ENCODE data around the gene SNX13.
"Not testable (repeated sequence)": the region's sequence is repeated elsewhere in the genome, so short reads cannot be mapped to it uniquely, and the experiment has no call there.

SNX13 gene

DNA sequence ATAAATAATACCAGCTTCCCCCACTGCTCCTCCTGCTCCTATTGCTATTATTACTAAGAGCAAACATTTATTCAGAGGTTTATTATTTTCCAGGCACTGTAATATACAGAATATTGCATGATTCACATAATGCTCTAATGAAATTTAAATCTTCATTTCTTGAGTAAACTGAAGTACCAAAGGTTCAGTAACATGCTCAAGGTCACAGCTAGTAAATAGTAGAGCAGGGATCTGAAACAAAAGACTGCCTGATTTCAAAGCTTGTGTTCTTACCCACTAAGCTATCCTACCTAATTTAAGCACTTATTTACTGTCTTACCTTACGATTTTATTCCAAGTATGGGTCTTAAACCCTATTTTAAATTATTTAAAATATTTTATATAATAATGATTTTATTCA is 126.2 kb downstream of the SNX13 start:
- Histone ChIP-seq H3K27me3 (ENCODE audit: insufficient read depth, poor library complexity, severe bottlenecking) (no peaks in the 10 kb centered on the region), H3K9me3 (ENCODE audit: severe bottlenecking) (no peaks in the 10 kb centered on the region), H3K36me3 (ENCODE audit: low read depth) (peaks cover 19% of the 10 kb centered on the region), H3K27ac (ENCODE audit: poor library complexity, severe bottlenecking) (no peak overlapping the region), H3K4me3 (ENCODE audit: severe bottlenecking) (no peak overlapping the region), H3K4me1 (ENCODE audit: insufficient read depth, poor library complexity, severe bottlenecking) (no peaks in the 10 kb centered on the region)
- no peak for DNase-seq (ENCODE audit: low spot score)
- TF ChIP-seq, protein P1, sequence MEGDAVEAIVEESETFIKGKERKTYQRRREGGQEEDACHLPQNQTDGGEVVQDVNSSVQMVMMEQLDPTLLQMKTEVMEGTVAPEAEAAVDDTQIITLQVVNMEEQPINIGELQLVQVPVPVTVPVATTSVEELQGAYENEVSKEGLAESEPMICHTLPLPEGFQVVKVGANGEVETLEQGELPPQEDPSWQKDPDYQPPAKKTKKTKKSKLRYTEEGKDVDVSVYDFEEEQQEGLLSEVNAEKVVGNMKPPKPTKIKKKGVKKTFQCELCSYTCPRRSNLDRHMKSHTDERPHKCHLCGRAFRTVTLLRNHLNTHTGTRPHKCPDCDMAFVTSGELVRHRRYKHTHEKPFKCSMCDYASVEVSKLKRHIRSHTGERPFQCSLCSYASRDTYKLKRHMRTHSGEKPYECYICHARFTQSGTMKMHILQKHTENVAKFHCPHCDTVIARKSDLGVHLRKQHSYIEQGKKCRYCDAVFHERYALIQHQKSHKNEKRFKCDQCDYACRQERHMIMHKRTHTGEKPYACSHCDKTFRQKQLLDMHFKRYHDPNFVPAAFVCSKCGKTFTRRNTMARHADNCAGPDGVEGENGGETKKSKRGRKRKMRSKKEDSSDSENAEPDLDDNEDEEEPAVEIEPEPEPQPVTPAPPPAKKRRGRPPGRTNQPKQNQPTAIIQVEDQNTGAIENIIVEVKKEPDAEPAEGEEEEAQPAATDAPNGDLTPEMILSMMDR (IDR thresholded peaks at IDR 0.05; ENCODE audit: poor library complexity, severe bottlenecking): no peak
- no peak for ATAC-seq (ENCODE audit: low read depth)

DNA sequence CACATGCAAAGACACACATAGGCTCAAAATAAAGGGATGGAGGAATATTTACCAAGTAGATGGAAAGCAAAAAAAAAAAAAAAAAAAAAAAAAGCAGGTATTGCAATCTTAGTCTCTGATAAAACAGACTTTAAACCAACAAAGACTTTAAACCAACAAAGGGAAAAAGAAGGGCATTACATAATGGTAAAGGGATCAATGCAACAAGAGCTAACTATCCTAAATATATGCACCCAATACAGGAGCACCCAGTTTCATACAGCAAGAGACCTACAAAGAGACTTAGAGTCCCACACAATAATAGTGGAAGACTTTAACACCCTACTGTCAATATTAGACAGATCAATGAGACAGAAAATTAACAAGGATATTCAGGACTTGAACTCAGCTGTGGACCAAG is 131.1 kb downstream of the SNX13 start:
- not testable (repeated sequence) for H3K4me3 ChIP-seq (ENCODE audit: severe bottlenecking); H3K27ac ChIP-seq (ENCODE audit: poor library complexity, severe bottlenecking); ATAC-seq (ENCODE audit: low read depth); H3K9me3 ChIP-seq (ENCODE audit: severe bottlenecking); DNase-seq (ENCODE audit: low spot score); H3K27me3 ChIP-seq (ENCODE audit: insufficient read depth, poor library complexity, severe bottlenecking); H3K4me1 ChIP-seq (ENCODE audit: insufficient read depth, poor library complexity, severe bottlenecking)
- H3K36me3 ChIP-seq (ENCODE audit: low read depth): peaks cover 14% of the 10 kb centered on the region

DNA sequence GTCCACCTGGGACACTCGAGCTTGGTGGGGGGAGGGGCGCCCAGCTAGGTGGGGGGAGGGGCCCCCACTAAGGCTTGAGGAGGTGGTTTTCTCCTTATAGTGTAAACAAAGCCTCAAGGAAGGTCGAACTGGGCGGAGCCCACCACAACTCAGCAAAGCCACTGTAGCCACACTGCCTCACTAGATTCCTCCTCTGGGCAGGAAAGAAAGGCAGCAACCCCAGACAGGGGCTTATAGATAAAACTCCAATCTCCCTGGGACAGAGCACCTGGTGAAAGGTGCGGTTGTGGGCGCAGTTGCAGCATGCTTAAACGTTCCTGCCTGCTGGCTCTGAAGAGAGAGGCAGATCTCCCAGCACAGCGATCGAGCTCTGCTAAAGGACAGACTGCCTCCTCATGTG is 133.1 kb downstream of the SNX13 start:
- H3K36me3 ChIP-seq (ENCODE audit: low read depth): no peaks in the 10 kb centered on the region
- H3K4me3 ChIP-seq (ENCODE audit: severe bottlenecking): no peak overlapping the region
- no peaks in the 10 kb centered on the region for H3K4me1 ChIP-seq (ENCODE audit: insufficient read depth, poor library complexity, severe bottlenecking)
- ATAC-seq (ENCODE audit: low read depth) (no peak), DNase-seq (ENCODE audit: low spot score) (no peak)
- no peaks in the 10 kb centered on the region for H3K9me3 ChIP-seq (ENCODE audit: severe bottlenecking)
- TF ChIP-seq, protein P1 (IDR thresholded peaks at IDR 0.05; ENCODE audit: poor library complexity, severe bottlenecking): no peak
- H3K27me3 ChIP-seq (ENCODE audit: insufficient read depth, poor library complexity, severe bottlenecking): no peaks in the 10 kb centered on the region
- H3K27ac ChIP-seq (ENCODE audit: poor library complexity, severe bottlenecking): no peak overlapping the region

DNA sequence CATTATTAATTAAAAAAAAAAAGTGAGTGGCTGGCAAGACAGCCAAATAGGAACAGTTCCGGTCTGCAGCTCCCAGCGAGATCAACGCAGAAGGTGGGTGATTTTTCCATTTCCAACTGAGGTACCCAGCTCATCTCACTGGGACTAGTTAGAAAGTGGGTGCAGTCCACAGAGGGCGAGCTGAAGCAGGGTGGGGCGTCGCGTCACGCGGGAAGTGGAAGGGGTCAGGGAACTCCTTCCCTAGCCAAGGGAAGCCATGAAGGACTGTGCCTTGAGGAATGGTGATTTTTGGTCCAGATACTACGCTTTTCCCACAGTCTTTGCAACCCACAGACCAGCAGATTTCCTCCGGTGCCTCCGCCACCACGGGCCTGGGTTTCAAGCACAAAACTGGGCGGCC is 133.7 kb downstream of the SNX13 start:
- Histone ChIP-seq H3K27me3 (ENCODE audit: insufficient read depth, poor library complexity, severe bottlenecking) (no peaks in the 10 kb centered on the region), H3K4me3 (ENCODE audit: severe bottlenecking) (no peak overlapping the region), H3K9me3 (ENCODE audit: severe bottlenecking) (no peaks in the 10 kb centered on the region), H3K36me3 (ENCODE audit: low read depth) (no peaks in the 10 kb centered on the region; the same call in 1 of the 2 replicates), H3K27ac (ENCODE audit: poor library complexity, severe bottlenecking) (no peak overlapping the region), H3K4me1 (ENCODE audit: insufficient read depth, poor library complexity, severe bottlenecking) (no peaks in the 10 kb centered on the region)
- DNase-seq (ENCODE audit: low spot score) (no peak), ATAC-seq (ENCODE audit: low read depth) (no peak)
- TF ChIP-seq, protein P1 (IDR thresholded peaks at IDR 0.05; ENCODE audit: poor library complexity, severe bottlenecking): no peak

DNA sequence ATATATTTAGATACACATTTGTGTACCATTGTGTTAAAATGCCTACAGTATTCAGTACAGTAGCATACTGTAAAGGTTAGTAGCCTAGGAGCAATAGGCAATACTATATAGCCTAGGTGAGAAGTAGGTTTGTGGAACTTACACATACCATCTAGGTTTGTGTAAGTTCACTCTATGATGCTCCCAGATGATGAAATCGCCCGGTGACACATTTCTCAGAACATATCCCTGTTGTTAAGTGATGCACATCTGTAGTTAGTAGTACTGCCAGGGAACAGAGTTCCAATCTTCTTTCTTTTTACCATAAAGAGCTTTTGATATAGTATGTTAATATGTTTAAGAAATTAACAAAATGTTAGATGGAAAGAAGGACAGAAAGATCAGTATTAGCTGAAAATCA is 138.2 kb downstream of the SNX13 start:
- TF ChIP-seq, protein P1 (IDR thresholded peaks at IDR 0.05; ENCODE audit: poor library complexity, severe bottlenecking): no peak
- ATAC-seq (ENCODE audit: low read depth) (no peak; the same call in 2 of the 3 replicates), DNase-seq (ENCODE audit: low spot score) (no peak)
- H3K4me1 ChIP-seq (ENCODE audit: insufficient read depth, poor library complexity, severe bottlenecking): peaks cover 2% of the 10 kb centered on the region
- H3K27me3 ChIP-seq (ENCODE audit: insufficient read depth, poor library complexity, severe bottlenecking): no peaks in the 10 kb centered on the region
- no peak overlapping the region for H3K27ac ChIP-seq (ENCODE audit: poor library complexity, severe bottlenecking)
- no peak overlapping the region for H3K4me3 ChIP-seq (ENCODE audit: severe bottlenecking)
- H3K36me3 ChIP-seq (ENCODE audit: low read depth): no peaks in the 10 kb centered on the region; the same call in 1 of the 2 replicates
- no peaks in the 10 kb centered on the region for H3K9me3 ChIP-seq (ENCODE audit: severe bottlenecking)
